Superior temporal gyrus (tissue), 1 donor: Measurements from ENCODE around the gene MYO1E.
"Not testable (repeated sequence)": the region's sequence is repeated elsewhere in the genome, so short reads cannot be mapped to it uniquely, and the experiment has no call there.

Source experiments
- DNase-seq: peaks from one replicate; pipeline ENCODE4 v3.0.0-alpha.2; 2016; ENCODE audit errors: extremely low spot score

Gene MYO1E

DNA sequence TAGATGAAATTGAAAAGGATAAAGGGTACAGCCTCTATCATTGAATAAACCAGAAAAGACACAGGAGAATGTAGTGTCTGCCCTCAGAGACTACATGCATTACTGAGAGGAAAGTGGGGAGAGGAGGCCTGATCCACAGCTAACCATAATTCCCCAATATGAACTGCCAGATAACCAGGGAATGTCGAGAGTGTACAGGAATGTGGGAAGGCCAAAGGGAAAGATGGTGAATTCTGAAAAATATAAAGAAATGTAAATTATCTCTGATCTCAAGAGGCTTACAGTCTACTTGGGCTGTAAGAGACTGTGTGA, 22.3 kb downstream of the MYO1E start:
- no peak for DNase-seq

DNA sequence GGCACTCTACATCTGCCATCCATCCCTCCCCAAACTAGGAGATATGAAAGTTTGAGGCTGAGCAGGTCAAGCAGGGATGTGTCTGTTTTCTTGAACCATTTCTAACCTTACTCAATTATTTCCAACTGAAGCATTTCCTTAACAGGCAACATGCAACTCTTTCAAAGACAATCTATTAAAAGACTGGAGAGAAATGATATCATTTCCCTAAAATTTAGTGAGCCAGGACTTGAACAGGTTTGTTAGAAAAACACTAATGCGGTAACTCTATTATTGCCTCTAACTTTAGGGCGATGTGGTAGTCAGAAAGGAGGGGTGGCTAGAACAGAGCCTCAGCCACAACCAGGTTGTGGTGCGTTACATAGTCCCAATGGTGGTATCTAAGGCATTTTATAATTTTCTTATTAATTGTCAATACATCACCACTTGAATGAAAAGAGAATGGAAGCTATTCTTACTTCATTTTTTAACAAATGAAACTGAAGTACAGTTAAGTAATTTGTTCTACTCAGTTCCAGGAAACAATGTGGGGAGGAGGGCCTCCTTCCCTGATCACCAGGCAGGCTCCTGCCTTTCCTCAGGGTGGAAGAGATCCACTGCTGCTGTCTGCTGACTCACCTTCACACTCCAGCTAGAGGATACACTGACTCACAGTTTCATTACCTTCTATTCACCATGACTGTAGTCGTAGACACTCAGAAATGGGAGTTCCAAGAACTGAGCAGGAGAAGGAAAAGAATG, 22.8 kb downstream of the MYO1E start:
- no peak for DNase-seq

DNA sequence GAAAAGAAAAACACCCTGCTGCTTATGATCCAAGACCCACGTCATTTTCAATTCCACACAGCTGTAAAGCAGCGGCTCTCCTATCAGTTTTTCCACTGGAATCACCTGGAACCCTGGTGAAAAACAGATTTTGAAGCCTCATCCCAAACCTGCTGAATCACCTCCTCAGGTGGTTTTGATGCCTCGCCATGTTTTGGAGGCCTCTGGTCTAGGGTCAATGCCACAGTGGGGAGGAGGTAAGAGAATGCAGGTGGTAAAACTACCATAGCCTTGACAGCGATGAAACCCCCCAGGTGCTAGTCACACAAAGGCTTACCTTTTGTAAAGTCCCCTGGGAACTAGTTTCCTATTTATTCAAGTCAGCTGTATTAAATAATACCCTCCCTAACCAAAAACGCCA, 24.8 kb downstream of the MYO1E start:
- DNase-seq, result no peak

DNA sequence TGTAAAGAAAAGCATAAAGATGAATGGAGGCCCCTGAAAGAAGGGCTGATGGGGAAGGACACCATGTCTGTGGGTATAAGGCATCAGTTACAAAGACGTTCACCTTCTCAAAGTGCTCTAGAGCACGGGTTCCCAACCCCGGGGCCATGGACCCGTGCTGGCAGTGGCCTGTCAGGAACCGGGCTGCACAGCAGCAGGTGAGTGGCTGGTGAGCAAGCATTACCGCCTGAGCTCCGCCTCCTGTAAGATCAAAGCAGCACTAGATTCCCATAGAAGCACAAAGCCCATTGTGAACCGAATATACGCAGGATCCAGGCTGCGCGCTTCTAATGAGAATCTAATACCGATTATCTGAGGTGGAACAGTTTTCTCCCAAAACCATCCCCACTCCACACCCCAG, 25.7 kb downstream of the MYO1E start:
- DNase-seq, result no peak

DNA sequence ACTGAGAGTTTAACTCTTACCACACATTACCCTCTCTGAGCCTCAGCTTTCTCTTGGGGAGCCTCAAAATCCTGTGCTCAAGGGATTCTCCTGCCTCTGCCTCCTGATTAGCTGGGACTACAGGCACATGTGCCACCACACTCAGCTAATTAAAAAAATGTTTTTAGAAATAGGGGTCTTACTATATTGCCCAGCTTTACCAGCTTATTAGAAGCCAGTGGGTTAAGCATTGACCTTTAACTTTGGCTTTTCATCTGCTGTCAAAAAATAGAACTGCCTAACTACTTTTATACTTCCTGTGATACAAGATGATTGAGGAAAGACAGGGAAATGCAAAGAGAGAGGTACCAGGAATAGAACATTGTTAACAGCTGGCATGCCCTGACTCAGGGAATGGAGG, 27.3 kb downstream of the MYO1E start:
- DNase-seq, result no peak

DNA sequence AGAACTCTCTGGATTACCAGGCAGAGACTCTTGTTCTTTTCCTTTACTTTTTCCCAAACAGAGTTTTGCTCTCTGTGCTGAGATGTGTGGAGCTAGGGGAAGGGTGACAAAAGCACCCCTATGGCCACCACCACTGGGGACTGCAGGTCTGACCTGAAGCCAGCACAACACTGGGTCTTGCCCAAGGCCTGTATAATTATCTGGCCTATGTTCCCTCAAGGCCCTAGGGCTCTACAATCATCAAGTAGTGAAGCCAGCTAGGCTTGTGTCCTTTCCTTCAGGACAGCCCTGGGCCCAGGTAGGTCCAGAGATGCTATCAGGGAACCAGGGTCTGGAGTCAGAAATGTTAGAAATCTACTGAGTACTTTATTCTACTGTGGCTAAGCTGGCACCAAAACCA, 28.4 kb downstream of the MYO1E start:
- no peak for DNase-seq

DNA sequence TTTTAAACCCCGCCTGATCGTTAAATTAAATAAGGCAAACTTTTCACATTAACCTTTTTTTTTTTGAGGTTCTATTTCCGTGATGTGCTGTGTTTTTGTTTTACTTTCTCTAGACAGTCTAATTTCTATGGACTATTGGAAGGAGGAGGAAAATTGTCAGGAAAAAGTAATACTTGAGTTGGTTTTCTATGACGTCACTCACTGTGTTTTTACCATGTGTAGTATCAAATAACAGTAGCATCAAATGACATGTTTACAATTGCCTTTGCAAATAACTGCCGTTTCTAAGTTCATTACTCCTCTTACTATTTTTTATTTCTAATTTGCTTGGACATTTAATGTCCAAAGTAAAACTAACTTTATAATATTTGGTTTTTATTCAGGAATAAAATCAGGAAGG, 32.3 kb downstream of the MYO1E start:
- no peak for DNase-seq

DNA sequence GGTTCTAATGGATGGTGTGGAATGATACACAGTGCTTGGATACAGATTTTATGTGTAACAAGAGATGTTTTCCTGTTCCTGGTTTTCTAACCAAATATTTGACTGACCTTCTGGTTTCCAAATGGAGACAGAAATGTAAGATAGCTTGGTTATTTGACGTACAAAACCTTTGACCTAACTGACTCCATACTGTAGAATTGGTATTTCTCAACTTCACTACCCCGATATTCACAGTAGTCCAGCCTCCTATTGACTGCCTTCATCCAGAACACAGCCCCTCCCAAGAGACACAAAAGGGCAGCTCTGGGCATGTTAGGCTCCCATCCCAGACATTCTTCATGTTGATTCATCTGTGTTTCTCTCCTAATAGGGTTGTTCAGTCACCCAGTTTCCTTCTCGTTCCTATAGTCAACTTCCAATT, 33.4 kb downstream of the MYO1E start:
- no peak for DNase-seq

DNA sequence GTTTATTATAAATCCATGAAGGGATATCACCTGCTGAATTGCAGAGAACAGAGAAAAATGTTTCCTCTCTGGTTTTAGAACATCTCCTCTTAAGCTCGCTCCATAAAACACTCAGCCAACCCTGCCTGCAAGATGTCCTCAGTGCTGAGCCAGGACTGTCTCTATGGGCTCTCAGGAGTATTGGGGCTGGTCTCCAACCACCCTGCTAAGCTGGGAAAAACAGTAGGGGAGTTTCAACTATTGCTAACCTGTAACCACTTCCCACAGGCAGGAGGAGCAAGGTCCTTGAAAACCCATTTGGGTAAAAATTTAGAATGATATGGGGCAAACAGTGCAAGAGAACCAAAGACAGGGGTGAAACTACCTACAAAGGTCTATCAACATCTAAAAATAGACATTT, 34.3 kb downstream of the MYO1E start:
- no peak for DNase-seq

DNA sequence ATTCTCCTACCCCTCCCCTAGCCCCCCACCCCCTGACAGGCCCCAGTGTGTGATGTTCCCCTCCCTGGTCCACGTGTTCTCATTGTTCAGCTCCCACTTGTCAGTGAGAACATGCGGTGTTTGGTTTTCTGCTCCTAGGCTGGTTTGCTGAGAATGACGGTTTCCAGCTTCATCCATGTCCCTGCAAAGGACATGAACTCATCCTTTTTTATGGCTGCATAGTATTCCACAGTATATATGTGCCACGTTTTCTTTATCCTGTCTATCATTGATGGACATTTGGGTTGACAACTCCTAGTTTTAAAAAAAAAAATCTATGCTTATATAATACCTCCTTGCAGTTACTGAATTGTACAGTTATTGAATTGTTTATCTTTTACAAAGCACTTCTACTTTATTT, 35.9 kb downstream of the MYO1E start:
- not testable (repeated sequence) for DNase-seq

DNA sequence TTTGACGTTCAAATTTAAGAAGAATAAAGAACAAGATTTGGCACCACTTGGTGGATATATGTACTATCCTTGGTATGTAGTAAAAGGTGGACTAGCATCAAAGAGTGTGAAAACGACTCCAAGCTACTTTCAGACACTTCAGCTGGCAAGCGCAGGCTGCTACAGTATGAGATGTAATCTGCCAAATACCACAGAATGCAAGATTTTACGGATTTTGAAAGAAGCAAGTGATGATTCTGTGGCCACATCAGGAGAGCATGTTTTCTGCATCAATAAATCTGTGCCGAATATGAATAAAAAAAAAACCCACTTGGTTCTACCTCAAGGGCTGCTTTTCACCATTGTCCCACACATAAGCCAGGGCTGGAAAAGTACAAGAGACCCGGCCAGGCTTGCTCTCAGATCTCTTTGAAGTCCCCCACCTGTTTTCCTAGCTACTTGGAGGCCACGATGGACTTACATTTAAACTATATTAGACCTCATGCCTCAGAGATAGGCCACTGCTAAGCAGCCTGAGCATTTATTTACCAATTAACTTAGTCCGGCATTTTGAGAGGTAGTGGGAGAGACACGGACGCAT, 37.4 kb downstream of the MYO1E start:
- DNase-seq, result no peak

DNA sequence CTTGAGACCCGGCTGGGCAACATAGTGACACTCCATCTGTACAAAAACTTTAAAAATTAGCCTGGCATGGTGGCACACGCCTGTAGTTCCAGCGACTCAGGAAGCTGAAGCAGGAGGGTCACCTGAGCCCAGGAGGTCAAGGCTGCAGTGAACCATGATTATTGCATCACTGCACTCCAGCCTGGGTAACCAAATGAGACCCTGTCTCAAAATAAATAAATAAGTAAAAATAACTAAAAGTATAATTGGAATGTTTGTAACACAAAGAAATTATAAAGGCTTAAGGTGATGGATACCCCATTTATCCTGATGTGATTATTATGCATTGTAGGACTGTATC, 38.6 kb downstream of the MYO1E start:
- DNase-seq, result no peak

DNA sequence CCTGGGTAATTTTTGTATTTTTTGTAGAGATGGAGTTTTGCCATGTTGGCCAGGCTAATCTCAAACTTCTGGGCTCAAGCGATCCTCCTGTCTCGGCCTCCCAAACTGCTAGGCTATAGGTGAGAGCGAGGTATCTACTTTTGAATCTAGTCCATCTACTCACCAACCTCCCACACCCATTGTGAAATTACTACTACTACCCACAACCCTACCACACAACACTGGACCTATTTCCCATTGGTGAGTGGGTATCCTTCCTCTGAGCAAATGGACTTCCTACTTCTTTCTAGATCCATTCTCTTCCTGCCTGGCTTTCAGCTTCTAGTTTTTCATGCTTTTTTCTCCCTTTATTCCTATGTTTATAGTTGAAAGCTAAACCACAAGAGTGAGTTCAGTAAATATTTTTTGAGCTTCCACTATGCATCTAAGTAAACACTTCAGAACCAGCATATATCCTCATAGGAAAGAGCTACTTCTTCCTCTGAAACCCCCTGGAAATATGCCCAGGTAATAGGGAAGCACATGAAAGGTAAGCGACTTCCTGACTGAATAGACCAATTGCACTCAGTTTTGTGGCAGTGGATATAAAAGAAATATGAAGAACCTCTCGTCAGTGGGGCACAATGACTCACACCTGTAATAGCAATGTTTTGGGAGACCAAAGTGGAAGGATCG, 39.1 kb downstream of the MYO1E start:
- no peak for DNase-seq

DNA sequence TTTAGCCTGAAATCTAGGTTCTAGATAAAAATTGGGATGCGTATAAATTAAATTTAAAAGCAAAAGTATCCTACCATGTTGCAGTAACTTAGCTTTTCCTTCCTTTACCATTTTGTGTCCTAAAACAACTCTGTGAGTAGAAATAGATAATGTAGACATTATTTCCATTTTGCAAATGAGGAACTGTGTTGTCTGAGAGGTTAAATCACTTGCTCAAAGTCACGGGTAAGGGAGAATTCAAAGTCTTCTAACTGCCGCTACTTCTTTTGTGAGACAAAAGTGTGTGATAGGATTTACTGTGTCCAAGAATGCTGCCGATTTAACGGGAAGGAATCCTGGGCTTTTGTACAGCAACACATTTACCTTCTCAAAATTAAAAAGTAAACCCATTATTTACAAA, 40.7 kb downstream of the MYO1E start:
- DNase-seq, result no peak

DNA sequence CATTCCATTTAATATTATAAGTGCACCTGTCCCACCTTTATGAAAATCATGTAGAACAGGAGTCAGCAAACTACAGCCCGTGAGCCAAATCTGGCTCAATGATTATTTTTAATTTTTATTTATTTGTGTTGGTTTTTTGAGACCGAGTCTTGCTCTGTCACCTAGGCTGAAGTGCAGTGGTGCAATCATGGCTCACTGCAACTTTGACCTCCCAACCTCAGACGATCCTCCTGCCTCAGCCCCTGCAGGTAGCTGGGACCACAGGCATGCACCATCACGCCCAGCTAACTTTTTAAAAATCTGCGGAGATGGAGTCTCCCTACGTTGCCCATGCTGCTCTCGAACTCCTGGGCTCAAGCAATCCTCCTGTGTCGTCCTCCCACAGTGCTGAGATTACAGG, 42.0 kb downstream of the MYO1E start:
- no peak for DNase-seq

DNA sequence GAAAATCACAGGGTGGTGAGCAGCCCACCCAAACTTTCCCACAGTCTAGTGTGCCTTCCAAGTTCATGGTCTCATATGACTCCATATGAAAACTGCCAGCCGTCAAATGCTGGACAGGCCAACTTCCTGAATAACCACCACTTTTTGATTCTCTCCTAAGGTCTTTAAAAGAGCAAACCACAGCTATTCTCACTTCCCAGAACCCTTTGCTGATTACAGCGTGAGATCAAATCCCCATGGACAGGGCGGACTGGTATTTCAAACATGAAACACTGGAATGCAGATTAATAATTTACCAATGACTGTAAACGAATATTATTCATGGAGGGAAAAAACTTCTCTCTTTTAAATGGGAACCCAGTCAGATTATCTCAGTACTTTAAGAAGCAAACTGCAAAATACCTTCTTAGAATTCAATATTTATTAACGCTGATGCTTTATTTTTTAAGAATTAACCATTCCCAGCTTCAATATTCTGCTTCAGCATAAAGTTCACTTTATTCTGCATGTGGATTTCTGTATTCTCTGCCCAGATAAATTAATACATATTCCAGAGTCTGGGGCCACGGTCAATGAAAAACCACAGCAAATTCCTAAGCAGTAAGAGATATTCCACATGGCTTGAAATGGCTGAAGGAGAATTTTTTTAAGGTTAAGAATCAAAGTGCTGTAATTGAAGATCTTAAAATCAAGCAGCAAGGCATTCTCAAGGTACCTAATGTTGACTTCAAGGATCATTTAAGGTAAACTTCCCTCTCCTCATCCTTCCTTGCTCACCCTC, 42.9 kb downstream of the MYO1E start:
- DNase-seq, result no peak

DNA sequence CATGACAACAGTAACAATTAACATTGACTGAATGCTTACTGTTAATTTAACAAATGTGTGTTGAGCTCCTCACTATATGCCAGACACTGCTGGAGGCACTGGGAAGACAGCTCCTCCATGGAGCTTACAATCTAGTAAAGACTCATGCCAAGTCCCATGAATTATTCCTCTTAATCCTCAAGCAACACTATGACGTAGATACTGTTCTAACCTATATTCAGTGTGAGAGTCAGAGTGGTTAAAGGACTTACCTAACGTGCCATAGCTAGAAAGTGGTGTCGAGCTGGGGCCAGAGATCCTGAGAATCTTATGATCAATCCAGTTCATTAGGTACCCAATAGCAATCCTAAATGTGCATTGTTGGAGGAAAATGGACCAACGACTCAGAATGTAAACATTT, 43.6 kb downstream of the MYO1E start:
- no peak for DNase-seq

DNA sequence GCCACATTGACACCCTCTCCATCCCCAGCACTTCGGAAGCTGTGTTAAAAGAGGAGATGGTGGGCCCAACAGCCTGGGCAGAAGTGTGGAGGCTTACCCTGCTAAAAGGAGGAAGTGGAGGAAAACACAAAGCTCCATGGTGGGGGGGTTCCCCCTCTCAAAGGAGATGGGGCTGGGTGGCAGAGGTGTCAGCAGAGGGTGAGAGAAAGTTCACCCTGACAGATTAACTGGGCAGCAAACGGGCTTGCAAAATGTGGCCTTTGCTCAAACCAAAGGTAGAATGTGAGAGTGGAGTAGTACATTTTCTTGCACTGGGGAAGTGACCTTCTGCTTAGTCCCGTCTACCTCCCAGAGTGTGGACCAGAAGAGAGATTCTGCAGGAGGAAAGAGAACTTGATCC, 44.7 kb downstream of the MYO1E start:
- DNase-seq, result no peak

DNA sequence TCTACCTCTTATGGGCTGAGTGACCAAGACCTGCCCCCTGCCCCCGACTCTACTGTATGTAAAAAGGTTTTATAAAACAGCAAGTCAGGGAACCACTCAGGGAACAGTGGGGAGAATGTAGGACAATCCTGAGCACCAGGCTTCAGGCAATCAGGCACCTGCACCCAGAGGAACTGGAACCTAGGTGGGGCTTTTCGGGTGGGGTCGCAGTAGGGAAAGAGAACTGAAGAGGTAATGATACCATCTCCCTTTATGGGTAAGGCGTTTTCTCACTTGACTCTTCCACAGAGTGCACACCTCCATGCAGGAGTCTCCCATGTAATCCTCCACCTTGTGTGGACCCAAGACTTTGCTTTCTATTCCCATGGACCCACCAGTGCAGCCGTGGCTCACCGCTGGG, 45.8 kb downstream of the MYO1E start:
- no peak for DNase-seq

DNA sequence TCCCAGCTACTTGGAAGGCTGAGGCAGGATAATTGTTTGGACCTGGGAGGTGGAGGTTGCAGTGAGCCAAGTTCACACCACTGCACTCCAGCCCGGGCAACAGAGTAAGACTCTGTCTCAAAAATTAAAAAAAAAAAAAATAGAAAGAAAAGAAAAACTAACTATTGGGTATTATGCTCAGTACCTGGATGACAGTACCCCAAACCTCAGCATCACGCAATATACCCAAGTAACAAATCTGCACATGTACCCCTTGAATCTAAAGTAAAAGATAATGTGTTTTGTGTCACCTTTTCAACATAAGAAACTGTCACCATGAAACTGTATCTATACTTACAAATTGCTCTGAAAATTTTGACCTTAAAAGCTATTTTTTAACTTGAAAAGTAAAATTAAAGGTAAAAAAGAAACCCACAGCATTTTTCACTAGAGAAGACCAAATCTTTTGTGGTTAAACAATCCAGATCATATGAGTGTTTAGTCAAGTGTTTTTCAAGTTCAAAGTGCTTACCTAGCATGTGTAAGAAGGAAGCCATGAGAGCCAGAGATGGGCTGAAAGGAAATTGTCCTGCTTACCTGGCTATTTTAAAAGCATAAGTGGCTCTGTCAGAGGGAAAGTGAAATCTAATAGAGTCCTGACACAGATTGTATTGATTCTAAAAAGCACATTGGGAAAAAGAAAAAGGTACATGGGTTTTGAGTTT, 50.5 kb downstream of the MYO1E start:
- no peak for DNase-seq

DNA sequence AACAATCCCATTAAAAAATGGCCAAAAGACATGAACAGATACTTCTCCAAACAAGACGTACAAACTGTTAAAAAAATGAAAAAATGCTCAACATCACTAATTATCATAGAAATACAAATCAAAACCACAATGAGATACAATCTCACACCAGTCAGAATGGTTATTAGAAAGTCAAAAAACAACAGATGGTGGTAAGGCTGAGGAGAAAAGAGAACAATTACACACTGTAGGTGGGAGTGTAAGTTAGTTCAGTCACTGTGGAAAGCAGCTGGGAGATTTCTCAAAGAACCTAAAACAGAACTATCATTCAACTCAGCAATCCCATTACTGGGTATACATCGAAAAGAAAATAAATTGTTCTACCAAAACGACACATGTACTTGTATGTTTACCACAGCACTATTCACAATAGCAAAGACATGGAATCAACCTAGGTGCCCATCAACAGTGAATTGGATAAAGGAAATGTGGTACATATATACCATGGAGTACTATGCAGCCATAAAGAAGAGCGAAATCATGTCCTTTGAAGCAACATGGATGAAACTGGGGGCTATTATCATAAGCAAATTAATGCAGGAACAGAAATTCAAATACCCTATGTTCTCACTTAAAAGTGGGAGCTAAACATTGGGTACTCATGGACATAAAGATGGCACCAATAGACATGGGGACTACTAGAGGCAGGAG, 51.5 kb downstream of the MYO1E start:
- no peak for DNase-seq

DNA sequence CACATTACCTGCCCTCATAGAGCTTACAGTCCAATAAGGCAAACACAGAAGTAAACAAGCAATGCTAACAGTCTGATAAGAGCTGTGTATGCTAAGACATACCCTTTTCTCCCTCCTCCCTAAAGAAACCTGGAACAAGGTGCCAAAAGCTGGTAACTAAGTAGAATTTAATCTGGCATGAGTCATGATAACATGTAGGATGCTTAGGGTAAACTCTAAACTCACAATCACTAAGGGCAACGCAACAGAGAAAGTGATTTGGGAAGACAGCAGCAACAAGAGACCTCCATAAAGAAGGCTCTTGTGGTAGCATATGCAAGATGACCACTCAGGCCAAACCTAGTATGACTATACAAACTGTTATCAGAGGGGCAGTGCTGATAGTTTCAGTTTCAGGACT, 55.5 kb downstream of the MYO1E start:
- no peak for DNase-seq
